ES-I3 (cell line): ENCODE data around the gene HELZ.

Experiments
- H3K36me3 ChIP-seq: 2 replicates; pipeline ENCODE4 v1.6.1; 2013; ENCODE audit warnings: mild to moderate bottlenecking, low read length, control low read depth, moderate library complexity; ENCODE audit not compliant: insufficient read depth
- H3K4me1 ChIP-seq: 2 replicates; pipeline ENCODE4 v1.6.1; 2013; ENCODE audit warnings: mild to moderate bottlenecking, control low read depth, low read length; ENCODE audit not compliant: insufficient read depth
- H3K9ac ChIP-seq: 2 replicates; pipeline ENCODE4 v1.6.1; 2013; ENCODE audit warnings: low read depth, mild to moderate bottlenecking, low read length, moderate library complexity
- H3K9me3 ChIP-seq: 2 replicates; pipeline ENCODE4 v1.6.1; 2013; ENCODE audit warnings: mild to moderate bottlenecking, low read length, moderate library complexity; ENCODE audit not compliant: control insufficient read depth, insufficient read depth

The HELZ gene

GRCh38 chr17:67085406-67085805 is 159.6 kb downstream of the HELZ start:
- Histone ChIP-seq H3K36me3 (no peaks in the 10 kb centered on the region), H3K9ac (no peak overlapping the region), H3K4me1 (no peaks in the 10 kb centered on the region), H3K9me3 (no peaks in the 10 kb centered on the region)

- Histone ChIP-seq H3K4me1 (no peaks in the 10 kb centered on the region), H3K9me3 (no peaks in the 10 kb centered on the region), H3K36me3 (no peaks in the 10 kb centered on the region), H3K9ac (no peak overlapping the region)
Measured at GRCh38 chr17:67082107-67082506, 162.9 kb downstream of the HELZ start.

- Histone ChIP-seq H3K9ac (no peak overlapping the region), H3K36me3 (no peaks in the 10 kb centered on the region), H3K4me1 (no peaks in the 10 kb centered on the region), H3K9me3 (no peaks in the 10 kb centered on the region)
Measured at GRCh38 chr17:67080804-67081203, 164.2 kb downstream of the HELZ start.

GRCh38 chr17:67079491-67079890 is 165.5 kb downstream of the HELZ start:
- Histone ChIP-seq H3K36me3 (no peaks in the 10 kb centered on the region), H3K4me1 (no peaks in the 10 kb centered on the region), H3K9me3 (no peaks in the 10 kb centered on the region), H3K9ac (no peak overlapping the region)

- no peaks in the 10 kb centered on the region for H3K9me3 ChIP-seq
- H3K9ac ChIP-seq: no peak overlapping the region
- H3K36me3 ChIP-seq: no peaks in the 10 kb centered on the region
- H3K4me1 ChIP-seq: no peaks in the 10 kb centered on the region
Measured at GRCh38 chr17:67078292-67078691, 166.7 kb downstream of the HELZ start.

- Histone ChIP-seq H3K9me3 (no peaks in the 10 kb centered on the region), H3K9ac (no peak overlapping the region), H3K36me3 (no peaks in the 10 kb centered on the region), H3K4me1 (no peaks in the 10 kb centered on the region)
Measured at GRCh38 chr17:67076290-67076689, 168.7 kb downstream of the HELZ start.

- Histone ChIP-seq H3K36me3 (no peaks in the 10 kb centered on the region), H3K9ac (no peak overlapping the region), H3K4me1 (no peaks in the 10 kb centered on the region), H3K9me3 (no peaks in the 10 kb centered on the region)
Measured at GRCh38 chr17:67074781-67075180, 170.2 kb downstream of the HELZ start.

- Histone ChIP-seq H3K9ac (no peak overlapping the region), H3K9me3 (no peaks in the 10 kb centered on the region), H3K36me3 (no peaks in the 10 kb centered on the region), H3K4me1 (no peaks in the 10 kb centered on the region)
Measured at GRCh38 chr17:67072885-67073284, 172.1 kb downstream of the HELZ start.

GRCh38 chr17:67071595-67071994 is 173.4 kb downstream of the HELZ start:
- Histone ChIP-seq H3K9ac (no peak overlapping the region), H3K9me3 (no peaks in the 10 kb centered on the region), H3K36me3 (no peaks in the 10 kb centered on the region), H3K4me1 (no peaks in the 10 kb centered on the region)

GRCh38 chr17:67069603-67070136 is 175.3 kb downstream of the HELZ start:
- H3K36me3 ChIP-seq: no peaks in the 10 kb centered on the region
- no peaks in the 10 kb centered on the region for H3K4me1 ChIP-seq
- H3K9ac ChIP-seq: no peak overlapping the region
- no peaks in the 10 kb centered on the region for H3K9me3 ChIP-seq

- Histone ChIP-seq H3K9me3 (no peaks in the 10 kb centered on the region), H3K9ac (no peak overlapping the region), H3K36me3 (no peaks in the 10 kb centered on the region), H3K4me1 (no peaks in the 10 kb centered on the region)
Measured at GRCh38 chr17:67068999-67069398, 176.0 kb downstream of the HELZ start.

GRCh38 chr17:67067571-67068482 is 177.2 kb downstream of the HELZ start:
- Histone ChIP-seq H3K36me3 (no peaks in the 10 kb centered on the region), H3K4me1 (no peaks in the 10 kb centered on the region), H3K9me3 (no peaks in the 10 kb centered on the region), H3K9ac (no peak overlapping the region)

- Histone ChIP-seq H3K4me1 (no peaks in the 10 kb centered on the region), H3K9me3 (no peaks in the 10 kb centered on the region), H3K9ac (no peak overlapping the region), H3K36me3 (no peaks in the 10 kb centered on the region)
Measured at GRCh38 chr17:67066717-67067116, 178.3 kb downstream of the HELZ start.

GRCh38 chr17:67063141-67063540 is 181.9 kb downstream of the HELZ start:
- H3K9ac ChIP-seq: no peak overlapping the region
- no peaks in the 10 kb centered on the region for H3K9me3 ChIP-seq
- no peaks in the 10 kb centered on the region for H3K36me3 ChIP-seq
- no peaks in the 10 kb centered on the region for H3K4me1 ChIP-seq

- Histone ChIP-seq H3K9ac (no peak overlapping the region), H3K4me1 (no peaks in the 10 kb centered on the region), H3K36me3 (no peaks in the 10 kb centered on the region), H3K9me3 (no peaks in the 10 kb centered on the region)
Measured at GRCh38 chr17:67059372-67059771, 185.6 kb downstream of the HELZ start.
